SK-N-SH treated with all-trans-retinoic acid at 6 μM for 48 hours (cell line): ENCODE results near the gene LAMC1.
A peak's percentile ranks its signal among the peaks of the same experiment; 100 is the strongest.

Experiments used
- ATAC-seq: fragments of 200-7000 bp; cut with Tn5 transposase; 3 replicates; pipeline ENCODE4 v1.9.1; 2020; ENCODE audit warnings: mild to moderate bottlenecking, moderate library complexity
- ARNTL ChIP-seq: fragments of 450-650 bp; formaldehyde crosslinking; IDR thresholded peaks from 2 replicates; pipeline ENCODE4 v1.5.0; 2020; ENCODE audit warnings: low read depth, mild to moderate bottlenecking, moderate library complexity, borderline replicate concordance
- BACH2 ChIP-seq: fragments of 250-450 bp; sonication (Bioruptor Pico); IDR thresholded peaks from 2 replicates; pipeline ENCODE4 v1.9.0; 2021; ENCODE audit warnings: mild to moderate bottlenecking, borderline replicate concordance
- CREB5 ChIP-seq: fragments of 250-450 bp; sonication (Bioruptor Pico); IDR thresholded peaks from 2 replicates; pipeline ENCODE4 v1.5.1; 2020; ENCODE audit warnings: low read depth, mild to moderate bottlenecking, moderate library complexity
- CSDC2 ChIP-seq: fragments of 250-450 bp; sonication (Bioruptor Pico); IDR thresholded peaks from 2 replicates; pipeline ENCODE4 v1.5.0; 2020; ENCODE audit warnings: mild to moderate bottlenecking, moderate library complexity
- ESRRG ChIP-seq: fragments of 250-450 bp; sonication (Bioruptor Pico); IDR thresholded peaks from 2 replicates; pipeline ENCODE4 v1.6.1; 2021; ENCODE audit warnings: mild to moderate bottlenecking
- GLIS3 ChIP-seq: fragments of 250-450 bp; sonication (Bioruptor Pico); IDR thresholded peaks from 2 replicates; pipeline ENCODE4 v1.5.0; 2020; ENCODE audit warnings: mild to moderate bottlenecking, moderate library complexity
- ISL1 ChIP-seq: fragments of 250-450 bp; sonication (Bioruptor Pico); IDR thresholded peaks from 2 replicates; pipeline ENCODE4 v2.1.2; 2022; ENCODE audit warnings: mild to moderate bottlenecking, moderate library complexity
- OSR1 ChIP-seq: fragments of 250-450 bp; sonication (Bioruptor Pico); IDR thresholded peaks from 2 replicates; pipeline ENCODE4 v1.8.0; 2022; ENCODE audit warnings: moderate library complexity, mild to moderate bottlenecking, inconsistent platforms
- PATZ1 ChIP-seq: fragments of 250-450 bp; sonication (Bioruptor Pico); IDR thresholded peaks from 2 replicates; pipeline ENCODE4 v1.8.0; 2020; ENCODE audit warnings: mild to moderate bottlenecking, moderate library complexity, borderline replicate concordance
- PPARA ChIP-seq: fragments of 250-450 bp; sonication (Bioruptor Pico); IDR thresholded peaks from 2 replicates; pipeline ENCODE4 v1.5.0; 2020; ENCODE audit warnings: mild to moderate bottlenecking, borderline replicate concordance
- RARB ChIP-seq: fragments of 250-450 bp; sonication (Bioruptor Pico); IDR thresholded peaks from 2 replicates; pipeline ENCODE4 v1.8.0; 2021; ENCODE audit warnings: mild to moderate bottlenecking, moderate library complexity
- SNAI2 ChIP-seq: fragments of 250-450 bp; sonication (Bioruptor Pico); IDR thresholded peaks from 2 replicates; pipeline ENCODE4 v1.5.0; 2020; ENCODE audit warnings: mild to moderate bottlenecking, moderate library complexity
- TCF4 ChIP-seq: fragments of 250-450 bp; sonication (Bioruptor Pico); IDR thresholded peaks from 2 replicates; pipeline ENCODE4 v1.8.0; 2021; ENCODE audit warnings: mild to moderate bottlenecking, moderate library complexity, borderline replicate concordance
- TOX ChIP-seq: fragments of 250-450 bp; sonication (Bioruptor Pico); IDR thresholded peaks from 2 replicates; pipeline ENCODE4 v1.8.0; 2021; ENCODE audit warnings: mild to moderate bottlenecking, moderate library complexity, borderline replicate concordance
- TSHZ2 ChIP-seq: fragments of 250-450 bp; sonication (Bioruptor Pico); IDR thresholded peaks from 2 replicates; pipeline ENCODE4 v1.5.0; 2020; ENCODE audit warnings: mild to moderate bottlenecking, moderate library complexity
- ZC3H10 ChIP-seq: fragments of 250-450 bp; sonication (Bioruptor Pico); IDR thresholded peaks from 2 replicates; pipeline ENCODE4 v1.5.1; 2021; ENCODE audit warnings: mild to moderate bottlenecking, moderate library complexity
- ZFP3 ChIP-seq: fragments of 250-450 bp; sonication (Bioruptor Pico); IDR thresholded peaks from 2 replicates; pipeline ENCODE4 v1.5.0; 2020; ENCODE audit warnings: mild to moderate bottlenecking, moderate library complexity
- ZFP30 ChIP-seq: fragments of 450-650 bp; formaldehyde crosslinking; IDR thresholded peaks from 2 replicates; pipeline ENCODE4 v1.5.0; 2022; ENCODE audit warnings: mild to moderate bottlenecking, moderate library complexity
- ZNF565 ChIP-seq: fragments of 450-650 bp; formaldehyde crosslinking; conservative IDR thresholded peaks from 2 replicates; pipeline ENCODE4 v1.5.0; 2020; ENCODE audit warnings: low read depth, mild to moderate bottlenecking, moderate library complexity
- ZNF70 ChIP-seq: fragments of 450-650 bp; formaldehyde crosslinking; IDR thresholded peaks from 2 replicates; pipeline ENCODE4 v1.5.0; 2020; ENCODE audit warnings: mild to moderate bottlenecking, moderate library complexity
- ZNF8 ChIP-seq: fragments of 450-650 bp; formaldehyde crosslinking; IDR thresholded peaks from 2 replicates; pipeline ENCODE4 v1.5.0; 2020; ENCODE audit warnings: mild to moderate bottlenecking, moderate library complexity
- TF ChIP-seq, protein P1 (sequence below): fragments of 250-450 bp; sonication (Bioruptor Pico); IDR thresholded peaks from 2 replicates; pipeline ENCODE4 v1.5.1; 2021; ENCODE audit warnings: mild to moderate bottlenecking, moderate library complexity
- TF ChIP-seq, protein P2 (sequence below): fragments of 250-450 bp; sonication (Bioruptor Pico); IDR thresholded peaks from 2 replicates; pipeline ENCODE4 v1.8.0; 2021; ENCODE audit warnings: low read depth, mild to moderate bottlenecking, moderate library complexity, borderline replicate concordance

LAMC1 gene

DNA sequence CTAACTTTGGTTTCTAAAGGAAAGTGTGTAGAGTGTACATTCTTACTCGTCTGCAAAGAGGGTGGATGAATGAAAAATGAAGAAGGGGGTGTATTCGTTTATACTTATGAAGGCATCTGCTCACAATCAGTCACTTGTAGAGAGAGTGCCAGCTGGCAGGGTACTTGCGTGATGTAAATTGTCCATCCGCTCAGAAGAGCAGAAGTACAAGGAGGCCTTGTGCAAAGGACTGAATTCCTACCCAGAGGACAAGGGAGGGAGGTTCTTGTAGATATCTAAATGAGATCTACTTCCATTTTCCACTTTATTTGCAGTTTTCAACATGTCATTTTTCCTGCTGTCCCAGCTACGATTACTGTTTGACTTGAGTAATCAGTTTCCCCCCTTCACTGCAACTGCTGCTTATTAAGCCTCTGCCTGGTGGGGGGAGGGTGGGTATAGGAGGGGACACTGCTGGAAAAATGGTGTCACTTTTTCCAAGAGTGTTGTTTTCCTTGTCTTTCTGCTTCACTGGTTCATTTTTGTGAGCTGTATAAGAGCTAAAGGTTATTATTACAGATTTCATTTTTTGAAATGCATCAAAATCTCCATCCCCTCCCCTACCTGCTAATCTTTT is 67.3 kb downstream of the LAMC1 start:
- TF ChIP-seq ISL1 (CRISPR knock-in tag) = peak; percentile 26; the same call in 1 of the 2 replicates
- TF ChIP-seq TOX = no peak
- TF ChIP-seq, all 23 proteins: peak for 1
- peak; percentile 45 for ATAC-seq

DNA sequence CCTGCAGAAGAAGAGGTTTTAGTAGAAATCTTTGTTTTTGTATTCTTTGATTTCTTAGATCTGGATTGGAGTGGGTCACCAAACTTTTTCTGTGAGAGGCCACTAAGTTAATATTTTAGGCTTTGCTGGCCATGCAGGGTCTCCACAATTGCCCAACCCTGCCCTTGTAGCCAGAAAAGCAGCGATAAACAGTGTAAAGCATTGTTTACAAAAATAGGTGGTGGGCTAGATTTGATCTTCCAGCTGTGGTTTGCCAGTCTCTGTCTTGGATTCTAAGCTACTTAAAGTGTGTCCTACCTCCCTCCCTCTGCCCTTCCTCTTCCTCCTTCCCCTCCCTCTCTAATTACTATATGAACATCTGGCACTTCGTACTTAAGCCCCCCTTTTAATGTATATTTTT is 68.0 kb downstream of the LAMC1 start:
- no peak for ATAC-seq
- TF ChIP-seq PPARA (CRISPR knock-in tag) = no peak
- TF ChIP-seq CSDC2 (CRISPR knock-in tag) = no peak
- TF ChIP-seq RARB = no peak
- TF ChIP-seq GLIS3 = no peak
- no peak for TF ChIP-seq ZFP30 (CRISPR knock-in tag)
- TF ChIP-seq ZFP3 = no peak
- TF ChIP-seq ESRRG (CRISPR knock-in tag) = no peak
- no peak for TF ChIP-seq ARNTL
- TF ChIP-seq BACH2 (CRISPR knock-in tag) = no peak
- TF ChIP-seq, protein P1, sequence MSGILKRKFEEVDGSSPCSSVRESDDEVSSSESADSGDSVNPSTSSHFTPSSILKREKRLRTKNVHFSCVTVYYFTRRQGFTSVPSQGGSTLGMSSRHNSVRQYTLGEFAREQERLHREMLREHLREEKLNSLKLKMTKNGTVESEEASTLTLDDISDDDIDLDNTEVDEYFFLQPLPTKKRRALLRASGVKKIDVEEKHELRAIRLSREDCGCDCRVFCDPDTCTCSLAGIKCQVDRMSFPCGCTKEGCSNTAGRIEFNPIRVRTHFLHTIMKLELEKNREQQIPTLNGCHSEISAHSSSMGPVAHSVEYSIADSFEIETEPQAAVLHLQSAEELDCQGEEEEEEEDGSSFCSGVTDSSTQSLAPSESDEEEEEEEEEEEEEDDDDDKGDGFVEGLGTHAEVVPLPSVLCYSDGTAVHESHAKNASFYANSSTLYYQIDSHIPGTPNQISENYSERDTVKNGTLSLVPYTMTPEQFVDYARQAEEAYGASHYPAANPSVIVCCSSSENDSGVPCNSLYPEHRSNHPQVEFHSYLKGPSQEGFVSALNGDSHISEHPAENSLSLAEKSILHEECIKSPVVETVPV (CRISPR knock-in tag) = no peak
- TF ChIP-seq TCF4 = no peak
- no peak for TF ChIP-seq CREB5 (CRISPR knock-in tag)
- TF ChIP-seq ZNF8 = no peak
- TF ChIP-seq ZNF565 (CRISPR knock-in tag) = no peak
- TF ChIP-seq OSR1 = no peak
- no peak for TF ChIP-seq ZNF70 (CRISPR knock-in tag)
- TF ChIP-seq, protein P2, sequence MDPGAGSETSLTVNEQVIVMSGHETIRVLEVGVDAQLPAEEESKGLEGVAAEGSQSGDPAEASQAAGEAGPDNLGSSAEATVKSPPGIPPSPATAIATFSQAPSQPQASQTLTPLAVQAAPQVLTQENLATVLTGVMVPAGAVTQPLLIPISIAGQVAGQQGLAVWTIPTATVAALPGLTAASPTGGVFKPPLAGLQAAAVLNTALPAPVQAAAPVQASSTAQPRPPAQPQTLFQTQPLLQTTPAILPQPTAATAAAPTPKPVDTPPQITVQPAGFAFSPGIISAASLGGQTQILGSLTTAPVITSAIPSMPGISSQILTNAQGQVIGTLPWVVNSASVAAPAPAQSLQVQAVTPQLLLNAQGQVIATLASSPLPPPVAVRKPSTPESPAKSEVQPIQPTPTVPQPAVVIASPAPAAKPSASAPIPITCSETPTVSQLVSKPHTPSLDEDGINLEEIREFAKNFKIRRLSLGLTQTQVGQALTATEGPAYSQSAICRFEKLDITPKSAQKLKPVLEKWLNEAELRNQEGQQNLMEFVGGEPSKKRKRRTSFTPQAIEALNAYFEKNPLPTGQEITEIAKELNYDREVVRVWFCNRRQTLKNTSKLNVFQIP (CRISPR knock-in tag) = no peak
- TF ChIP-seq PATZ1 (CRISPR knock-in tag) = no peak
- no peak for TF ChIP-seq TOX
- TF ChIP-seq ZC3H10 (CRISPR knock-in tag) = no peak

DNA sequence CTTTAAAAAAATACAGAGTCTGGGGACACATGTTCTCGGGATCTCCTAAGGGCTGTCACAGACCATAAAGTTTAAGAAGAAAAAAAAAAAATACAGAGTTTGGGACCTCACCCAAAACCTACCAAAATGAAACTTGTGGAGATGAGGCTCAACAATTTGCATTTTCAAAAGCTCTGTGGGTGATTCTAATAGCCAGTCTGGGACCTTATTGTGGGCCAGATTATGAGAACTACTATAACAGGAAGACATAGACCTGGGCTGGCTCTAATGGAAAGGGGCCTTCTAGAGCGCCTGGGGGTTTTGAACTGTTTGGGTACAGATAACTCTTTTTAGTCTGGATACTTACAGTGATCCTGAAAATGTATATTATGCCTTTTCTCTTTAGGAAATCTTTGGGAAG is 69.1 kb downstream of the LAMC1 start:
- ATAC-seq = no peak

More for the DNA sequence above, 69.1 kb downstream of the LAMC1 start:
- TF ChIP-seq TCF4 (no peak), PATZ1 (CRISPR knock-in tag) (no peak), GLIS3 (no peak), SNAI2 (no peak), TOX (no peak), ARNTL (no peak), ZFP3 (no peak), ZFP30 (CRISPR knock-in tag) (no peak), BACH2 (CRISPR knock-in tag) (no peak), TSHZ2 (no peak)
- TF ChIP-seq, protein P2 (CRISPR knock-in tag) = no peak
